Measurements from ENCODE around the gene TLR8. TPM values are rescaled to one million over a fixed set of nuclear protein-coding genes. Genes with fewer than 3 reads are reported as not detected.

Gene TLR8
- total RNA-seq, 1 donor from 2014 or later, result 35.4 TPM

- Histone ChIP-seq H3K4me3 (no peak overlapping the region), H3K9me3 (no peaks in the 10 kb centered on the region), H3K27me3 (ENCODE audit: low read depth) (no peaks in the 10 kb centered on the region), H3K27ac (no peak overlapping the region), H3K36me3 (no peaks in the 10 kb centered on the region), H3K4me1 (no peaks in the 10 kb centered on the region)
- no peak for TF ChIP-seq CTCF (IDR thresholded peaks at IDR 0.05)
- DNase-seq, result no peak
- no peak for ATAC-seq
- intact Hi-C loops (cut with DNase I), result no loop called here
Measured at GRCh38 chrX:12898073-12898472, 8.3 kb upstream of the TLR8 start.

- no peak for TF ChIP-seq CTCF (IDR thresholded peaks at IDR 0.05)
- H3K36me3 ChIP-seq, result no peaks in the 10 kb centered on the region
- no peak for ATAC-seq
- intact Hi-C loops (cut with DNase I), result no loop called here
- no peaks in the 10 kb centered on the region for H3K27me3 ChIP-seq (ENCODE audit: low read depth)
- H3K9me3 ChIP-seq, result no peaks in the 10 kb centered on the region
- no peaks in the 10 kb centered on the region for H3K4me1 ChIP-seq
- H3K4me3 ChIP-seq, result no peak overlapping the region
- no peak overlapping the region for H3K27ac ChIP-seq
- no peak for DNase-seq
Measured at GRCh38 chrX:12899506-12899905, 6.9 kb upstream of the TLR8 start.

GRCh38 chrX:12901486-12901885 lies 4.9 kb upstream of the TLR8 start:
- intact Hi-C loops (cut with DNase I), result no loop called here
- H3K36me3 ChIP-seq, result no peaks in the 10 kb centered on the region
- H3K9me3 ChIP-seq, result no peaks in the 10 kb centered on the region
- peak; percentile 61 for TF ChIP-seq CTCF (IDR thresholded peaks at IDR 0.05)
- no peak overlapping the region for H3K27ac ChIP-seq
- no peaks in the 10 kb centered on the region for H3K27me3 ChIP-seq (ENCODE audit: low read depth)
- no peak overlapping the region for H3K4me3 ChIP-seq
- no peaks in the 10 kb centered on the region for H3K4me1 ChIP-seq
- peak; percentile 62 for DNase-seq
- ATAC-seq, result peak in 1 of 2 donors; percentile 75

- DNase-seq (no peak), ATAC-seq (peak in 1 of 2 donors; percentile 22)
- Histone ChIP-seq H3K4me1 (no peaks in the 10 kb centered on the region), H3K27ac (no peak overlapping the region), H3K36me3 (no peaks in the 10 kb centered on the region), H3K9me3 (no peaks in the 10 kb centered on the region), H3K4me3 (no peak overlapping the region), H3K27me3 (ENCODE audit: low read depth) (no peaks in the 10 kb centered on the region)
- TF ChIP-seq CTCF (IDR thresholded peaks at IDR 0.05), result no peak
- intact Hi-C loops (cut with DNase I), result no loop called here
Measured at GRCh38 chrX:12903646-12904045, 2.8 kb upstream of the TLR8 start.

GRCh38 chrX:12910423-12911121 lies 4.2 kb downstream of the TLR8 start:
- Histone ChIP-seq H3K27ac (no peak overlapping the region), H3K4me3 (no peak overlapping the region), H3K27me3 (ENCODE audit: low read depth) (no peaks in the 10 kb centered on the region), H3K36me3 (no peaks in the 10 kb centered on the region), H3K4me1 (no peaks in the 10 kb centered on the region), H3K9me3 (no peaks in the 10 kb centered on the region)
- intact Hi-C loops (cut with DNase I), result no loop called here
- DNase-seq (no peak), ATAC-seq (peak in 1 of 2 donors; percentile 36)
- no peak for TF ChIP-seq CTCF (IDR thresholded peaks at IDR 0.05)
